Measurements from ENCODE around the gene S100A6.

Gene S100A6

DNA sequence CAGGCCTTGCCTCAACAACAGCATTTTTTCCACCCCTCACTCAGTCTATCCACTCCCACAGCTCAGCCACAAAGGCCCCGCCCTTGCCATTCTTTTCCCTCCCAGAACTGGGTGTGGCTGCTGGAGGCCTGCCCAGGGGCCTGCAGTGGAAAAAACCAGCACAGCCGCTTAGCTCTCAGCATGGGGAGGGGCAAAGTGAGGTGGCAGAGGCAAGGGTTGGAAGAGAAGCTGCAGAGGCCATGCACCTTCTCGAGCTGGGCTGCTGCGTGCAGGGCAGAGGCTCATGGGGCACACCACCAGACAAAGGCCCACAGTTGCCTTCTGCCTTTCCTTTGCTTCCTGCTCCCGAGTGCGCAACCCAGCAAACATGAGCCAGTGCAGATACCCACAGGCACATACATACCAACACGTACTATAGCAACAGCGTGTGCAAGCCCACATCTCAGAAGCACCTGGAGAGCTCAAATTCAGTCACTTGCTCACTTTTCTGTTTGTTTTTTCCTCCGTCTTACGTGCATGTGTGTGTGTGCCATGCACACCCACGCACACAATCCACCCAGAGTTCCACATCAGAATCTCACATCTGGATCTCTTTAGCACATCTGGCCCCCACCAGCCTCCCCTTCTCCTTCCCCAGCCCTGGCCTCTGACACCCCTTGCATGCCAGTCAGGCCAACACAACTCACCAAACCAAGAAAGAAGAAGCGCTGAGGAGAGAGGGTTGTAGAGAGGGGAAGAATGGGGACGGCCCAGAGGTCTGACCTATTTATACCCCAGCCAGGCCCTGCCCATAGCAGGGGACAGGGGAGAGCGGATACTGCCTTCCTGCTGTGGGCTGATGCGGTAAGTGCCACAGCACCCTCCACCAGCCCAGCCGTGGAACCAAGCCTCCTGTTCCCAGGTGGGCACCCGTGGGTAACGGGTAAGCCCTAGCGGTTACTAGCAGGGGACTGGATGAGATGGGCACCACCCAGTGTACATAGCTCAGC lies 9.6 kb upstream of the S100A6 start, which contains the start of gene S100A4:
S100A4 (minus strand) TSS at position 740 of the 989 bp plus-strand sequence. CDS start 1,012 bp downstream, outside the sequence.
- no peak for TF ChIP-seq CTCF (IDR thresholded peaks at IDR 0.05; ENCODE audit: low read depth, low read length, missing control alignments)

GRCh38 chr1:153544453-153545066 lies 8.8 kb upstream of the S100A6 start:
- in situ Hi-C loops (cut with HindIII; ENCODE audit: low sequenced_read_pairs), result no loop called here
- H3K4me3 ChIP-seq (ENCODE audit: low read depth, low read length), result no peak overlapping the region

More for the DNA sequence above, 9.6 kb upstream of the S100A6 start, which contains the start of gene S100A4:
- H3K4me3 ChIP-seq (ENCODE audit: low read depth, low read length), result no peak within 1 kb of the TSS
- DNase-seq (ENCODE audit: low read depth), result peak; percentile 64
- in situ Hi-C loops (cut with HindIII; ENCODE audit: low sequenced_read_pairs), result no loop called here

GRCh38 chr1:153543736-153544135 lies 7.9 kb upstream of the S100A6 start:
- no peak overlapping the region for H3K4me3 ChIP-seq (ENCODE audit: low read depth, low read length)
- no peak for DNase-seq (ENCODE audit: low read depth)
- in situ Hi-C loops (cut with HindIII; ENCODE audit: low sequenced_read_pairs), result no loop called here
- TF ChIP-seq CTCF (IDR thresholded peaks at IDR 0.05; ENCODE audit: low read depth, low read length, missing control alignments), result no peak

More at GRCh38 chr1:153544453-153545066, 8.8 kb upstream of the S100A6 start:
- no peak for DNase-seq (ENCODE audit: low read depth)
- no peak for TF ChIP-seq CTCF (IDR thresholded peaks at IDR 0.05; ENCODE audit: low read depth, low read length, missing control alignments)

DNA sequence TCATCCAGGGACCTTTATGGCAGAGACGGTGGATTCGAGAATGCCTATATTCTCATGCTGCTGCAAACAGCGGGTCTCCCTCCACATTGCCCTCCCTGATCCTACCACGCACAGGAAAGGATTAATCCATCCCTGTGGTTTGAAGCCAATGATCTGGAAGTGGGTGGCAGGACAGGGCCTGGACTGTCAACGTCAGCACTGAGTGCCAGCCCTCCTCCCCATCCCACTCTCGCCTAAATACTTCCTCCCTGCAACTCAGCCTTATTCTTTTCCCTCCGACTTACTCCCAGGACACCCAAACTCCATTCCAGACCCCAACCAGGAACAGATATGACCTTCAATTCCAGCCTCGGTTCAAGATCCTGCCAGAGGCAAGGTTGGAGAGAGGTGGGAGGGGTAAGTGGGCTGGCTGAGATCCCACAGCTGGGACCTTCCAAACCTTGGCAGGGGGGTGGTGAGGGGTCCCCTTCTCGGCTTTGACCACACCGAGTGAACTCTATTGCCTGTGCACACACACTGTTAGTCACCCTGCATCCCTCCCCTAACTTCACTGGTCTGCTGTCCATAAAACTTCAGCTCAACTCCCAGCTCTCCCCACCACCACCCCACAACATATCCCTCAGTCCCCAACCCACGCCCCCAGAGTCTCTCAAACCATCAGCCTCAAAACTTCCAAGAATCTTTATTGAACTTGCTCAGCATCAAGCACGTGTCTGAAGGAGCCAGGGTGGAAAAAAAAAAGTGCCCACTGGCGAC lies 7.3 kb upstream of the S100A6 start:
- no peak for TF ChIP-seq CTCF (IDR thresholded peaks at IDR 0.05; ENCODE audit: low read depth, low read length, missing control alignments)
- in situ Hi-C loops (cut with HindIII; ENCODE audit: low sequenced_read_pairs), result no loop called here
- DNase-seq (ENCODE audit: low read depth), result no peak
- no peak overlapping the region for H3K4me3 ChIP-seq (ENCODE audit: low read depth, low read length)

DNA sequence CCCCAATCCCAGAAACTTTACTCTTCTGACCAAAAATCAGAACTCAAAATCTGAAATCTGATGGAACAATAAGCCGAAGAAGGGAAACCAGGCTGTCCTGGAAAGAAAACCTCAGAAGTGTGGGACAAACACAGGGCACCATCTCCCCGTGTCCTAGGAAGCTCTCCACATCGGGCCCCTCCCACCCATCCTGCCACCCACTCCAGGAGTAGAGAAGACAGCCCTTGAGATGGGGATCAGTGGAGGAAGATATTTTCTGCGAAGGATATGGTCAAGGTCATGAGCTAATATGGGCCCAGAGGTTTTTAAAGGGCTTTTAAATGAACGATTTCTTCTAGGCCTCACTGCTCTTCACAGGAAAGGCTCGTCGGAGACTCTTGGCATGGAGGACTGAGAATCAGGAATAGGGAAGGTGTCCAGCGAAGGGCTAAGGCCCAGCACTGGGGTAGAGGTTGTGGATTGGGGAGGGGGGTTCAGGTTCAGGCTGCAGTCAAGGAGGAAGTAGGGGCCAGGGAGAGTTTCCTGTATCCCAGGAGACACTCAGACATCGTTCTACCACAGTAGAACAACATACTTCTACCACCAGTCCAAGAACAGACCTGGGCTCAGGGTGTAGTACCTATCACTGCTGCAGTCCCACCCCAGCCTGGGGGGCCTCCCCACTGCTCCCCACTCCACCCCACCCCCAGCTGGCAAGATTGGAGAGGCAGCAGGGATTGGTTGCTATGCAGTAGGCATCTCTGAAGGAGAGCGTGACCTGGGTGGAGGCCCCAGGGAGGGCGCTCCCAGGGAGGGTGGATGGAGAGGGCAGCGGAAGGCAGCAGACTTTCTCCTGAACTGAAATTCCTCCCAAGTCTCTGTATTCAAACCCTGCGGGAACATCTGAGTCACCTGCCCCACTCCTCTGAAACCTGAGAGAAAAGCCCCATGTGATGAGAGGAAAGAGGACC lies 6.1 kb upstream of the S100A6 start:
- in situ Hi-C loops (cut with HindIII; ENCODE audit: low sequenced_read_pairs), result no loop called here
- DNase-seq (ENCODE audit: low read depth), result no peak
- TF ChIP-seq CTCF (IDR thresholded peaks at IDR 0.05; ENCODE audit: low read depth, low read length, missing control alignments), result no peak
- H3K4me3 ChIP-seq (ENCODE audit: low read depth, low read length), result no peak overlapping the region

All from astrocyte of the cerebellum (primary cell).